Measurements from ENCODE around the gene UFC1.

The UFC1 gene

DNA sequence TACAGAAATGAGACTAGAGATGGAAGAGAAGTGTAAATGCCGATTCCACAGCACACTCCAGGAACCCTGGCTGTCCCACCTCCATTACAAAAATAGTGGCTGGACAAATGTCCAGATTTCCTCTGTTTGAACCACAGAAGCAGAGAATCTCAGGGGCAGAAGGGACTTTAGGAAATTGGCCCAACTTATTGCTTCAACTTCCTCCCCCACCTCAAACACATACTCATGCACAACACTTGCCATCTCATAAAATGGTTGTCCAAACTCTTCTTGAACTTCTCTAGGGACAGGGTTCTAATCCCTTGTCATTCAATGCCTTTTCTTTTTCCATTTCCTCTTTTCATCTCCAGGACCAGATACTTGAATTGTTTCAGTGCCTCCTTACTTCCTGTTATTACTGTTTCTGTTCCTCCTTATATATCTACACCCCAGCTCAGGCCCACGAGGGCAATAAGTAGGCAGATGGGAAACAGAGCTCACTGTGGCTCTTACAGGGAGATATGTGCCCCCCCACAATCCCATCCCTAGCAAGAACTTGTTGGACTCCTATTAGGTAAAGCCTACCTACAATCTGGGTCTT, 32.0 kb downstream of the UFC1 start:
- no peaks in the 10 kb centered on the region for H3K36me3 ChIP-seq (ENCODE audit: insufficient read depth, low read length)
- no peak overlapping the region for H3K9ac ChIP-seq (ENCODE audit: low read depth, low read length)
- H3K4me1 ChIP-seq (ENCODE audit: insufficient read depth, low read length) = peaks cover 3% of the 10 kb centered on the region; the same call in 1 of the 2 replicates
- no peaks in the 10 kb centered on the region for H3K9me3 ChIP-seq (ENCODE audit: control insufficient read depth, insufficient read depth, low read length)

DNA sequence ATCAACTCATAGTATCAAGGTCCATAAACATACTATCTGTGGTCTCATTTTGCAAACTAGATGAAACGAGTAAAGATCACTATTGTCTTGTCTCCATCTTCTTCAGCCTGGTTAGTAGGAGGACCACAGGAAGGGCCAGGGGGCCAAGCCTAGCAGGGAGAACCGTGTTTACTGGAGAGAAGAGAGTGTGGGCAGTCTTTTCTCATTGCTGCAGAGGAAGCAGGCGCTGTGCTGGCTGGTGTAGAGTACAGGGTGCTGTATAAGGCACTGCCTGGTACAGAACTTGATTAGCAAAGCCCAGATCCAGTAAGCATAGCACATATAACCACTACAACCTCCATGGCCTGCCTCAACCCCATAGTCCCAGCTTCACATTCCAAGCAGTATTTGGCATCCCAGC, 33.5 kb downstream of the UFC1 start:
- Histone ChIP-seq H3K4me1 (ENCODE audit: insufficient read depth, low read length) (peaks cover 3% of the 10 kb centered on the region; the same call in 1 of the 2 replicates), H3K9me3 (ENCODE audit: control insufficient read depth, insufficient read depth, low read length) (no peaks in the 10 kb centered on the region), H3K36me3 (ENCODE audit: insufficient read depth, low read length) (no peaks in the 10 kb centered on the region), H3K9ac (ENCODE audit: low read depth, low read length) (no peak overlapping the region)

DNA sequence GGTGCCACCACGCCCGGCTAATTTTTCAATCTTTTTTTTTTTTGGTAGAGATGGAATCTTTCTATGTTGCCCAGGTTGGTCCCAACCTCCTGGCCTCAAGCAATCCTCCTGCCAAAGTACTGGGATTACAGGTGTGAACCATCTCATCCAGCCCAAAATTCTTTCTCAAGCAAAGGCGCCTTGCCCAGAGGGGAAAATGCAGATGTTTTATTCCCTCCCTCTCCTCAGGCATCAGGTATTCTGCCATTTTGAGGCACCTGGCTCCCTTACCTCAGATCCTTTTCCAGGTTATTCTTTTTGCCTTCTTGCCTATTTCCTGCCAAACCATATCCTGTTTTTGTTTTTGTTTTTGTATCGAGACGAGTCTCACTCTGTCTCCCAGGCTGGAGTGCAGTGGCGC, 34.6 kb downstream of the UFC1 start:
- no peaks in the 10 kb centered on the region for H3K9me3 ChIP-seq (ENCODE audit: control insufficient read depth, insufficient read depth, low read length)
- no peak overlapping the region for H3K9ac ChIP-seq (ENCODE audit: low read depth, low read length)
- peaks cover 6% of the 10 kb centered on the region; the same call in 1 of the 2 replicates for H3K4me1 ChIP-seq (ENCODE audit: insufficient read depth, low read length)
- no peaks in the 10 kb centered on the region for H3K36me3 ChIP-seq (ENCODE audit: insufficient read depth, low read length)

DNA sequence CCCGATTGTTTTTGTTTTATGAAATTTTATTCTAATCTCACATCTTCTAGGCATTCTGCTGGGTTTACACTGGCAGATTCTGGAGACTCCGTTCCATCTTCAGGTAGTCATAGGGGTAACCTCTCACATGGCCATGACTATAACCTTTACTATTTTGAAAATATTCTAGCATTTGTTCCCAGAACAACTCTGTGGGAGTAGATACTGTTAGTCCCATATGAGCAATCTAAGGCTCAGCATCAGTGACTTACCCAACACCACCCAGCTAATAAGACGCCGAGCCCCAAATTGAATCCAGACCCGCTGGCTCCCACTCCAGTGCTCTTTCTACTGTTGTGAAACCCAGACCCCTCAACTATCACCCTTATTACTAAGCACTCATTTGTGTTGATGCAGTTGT, 35.3 kb downstream of the UFC1 start:
- Histone ChIP-seq H3K9ac (ENCODE audit: low read depth, low read length) (no peak overlapping the region), H3K9me3 (ENCODE audit: control insufficient read depth, insufficient read depth, low read length) (no peaks in the 10 kb centered on the region), H3K36me3 (ENCODE audit: insufficient read depth, low read length) (no peaks in the 10 kb centered on the region), H3K4me1 (ENCODE audit: insufficient read depth, low read length) (peaks cover 6% of the 10 kb centered on the region; the same call in 1 of the 2 replicates)

DNA sequence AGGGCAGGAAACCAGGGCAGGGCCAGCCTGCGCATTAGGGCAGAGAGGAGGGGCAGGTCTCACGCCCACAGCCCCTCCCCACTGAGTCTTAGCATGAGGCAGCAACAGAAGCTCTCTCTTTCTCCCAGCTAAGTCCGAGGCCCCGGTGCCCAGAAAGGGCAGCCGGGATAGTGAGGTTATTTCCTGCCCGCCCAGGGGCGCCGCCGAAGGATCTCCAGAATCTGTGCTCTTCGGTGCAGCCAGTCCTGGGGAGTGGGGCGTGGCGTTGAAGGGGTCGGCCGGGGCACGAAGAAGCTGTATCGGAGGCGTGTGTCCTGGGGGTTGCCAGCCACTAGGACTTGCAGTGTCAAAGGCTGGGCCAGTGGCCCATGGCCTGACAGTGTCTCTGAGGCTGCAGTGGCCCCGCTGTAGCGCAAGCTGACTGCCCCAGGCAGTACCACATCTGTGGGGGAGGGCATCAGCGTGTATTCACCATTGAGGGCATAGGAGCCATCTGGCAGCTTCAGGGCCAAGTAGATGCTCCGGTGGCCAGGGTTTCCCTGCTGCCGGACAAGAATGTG, 37.3 kb downstream of the UFC1 start:
- H3K9me3 ChIP-seq (ENCODE audit: control insufficient read depth, insufficient read depth, low read length) = no peaks in the 10 kb centered on the region
- H3K36me3 ChIP-seq (ENCODE audit: insufficient read depth, low read length) = peaks cover 4% of the 10 kb centered on the region; the same call in 1 of the 2 replicates
- H3K4me1 ChIP-seq (ENCODE audit: insufficient read depth, low read length) = 0 out of 2 replicates have a peak, but pooled peaks cover 3% of the 10 kb centered on the region
- H3K9ac ChIP-seq (ENCODE audit: low read depth, low read length) = no peak overlapping the region

DNA sequence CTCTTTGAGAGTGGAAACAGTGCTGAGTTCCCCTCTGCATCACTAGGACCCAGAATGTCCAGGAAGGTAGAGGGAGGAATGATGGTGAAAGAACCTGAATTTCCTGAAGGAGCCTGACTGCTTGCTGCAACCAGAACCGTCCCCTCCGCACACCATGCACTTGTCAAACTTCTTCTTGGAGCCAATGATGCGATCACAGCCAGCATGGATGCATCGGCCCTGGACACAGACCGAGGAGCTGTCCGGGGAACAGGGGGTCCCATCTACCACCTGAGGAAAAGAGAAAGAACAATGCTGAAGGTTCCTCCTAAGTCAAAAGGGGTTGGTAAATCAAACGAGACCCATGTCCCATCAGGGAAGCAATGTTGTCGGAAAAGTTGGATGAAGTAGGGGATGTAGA, 38.2 kb downstream of the UFC1 start:
- no peaks in the 10 kb centered on the region for H3K9me3 ChIP-seq (ENCODE audit: control insufficient read depth, insufficient read depth, low read length)
- peaks cover 4% of the 10 kb centered on the region; the same call in 1 of the 2 replicates for H3K36me3 ChIP-seq (ENCODE audit: insufficient read depth, low read length)
- H3K9ac ChIP-seq (ENCODE audit: low read depth, low read length) = no peak overlapping the region
- peaks cover 3% of the 10 kb centered on the region; the same call in 1 of the 2 replicates for H3K4me1 ChIP-seq (ENCODE audit: insufficient read depth, low read length)

DNA sequence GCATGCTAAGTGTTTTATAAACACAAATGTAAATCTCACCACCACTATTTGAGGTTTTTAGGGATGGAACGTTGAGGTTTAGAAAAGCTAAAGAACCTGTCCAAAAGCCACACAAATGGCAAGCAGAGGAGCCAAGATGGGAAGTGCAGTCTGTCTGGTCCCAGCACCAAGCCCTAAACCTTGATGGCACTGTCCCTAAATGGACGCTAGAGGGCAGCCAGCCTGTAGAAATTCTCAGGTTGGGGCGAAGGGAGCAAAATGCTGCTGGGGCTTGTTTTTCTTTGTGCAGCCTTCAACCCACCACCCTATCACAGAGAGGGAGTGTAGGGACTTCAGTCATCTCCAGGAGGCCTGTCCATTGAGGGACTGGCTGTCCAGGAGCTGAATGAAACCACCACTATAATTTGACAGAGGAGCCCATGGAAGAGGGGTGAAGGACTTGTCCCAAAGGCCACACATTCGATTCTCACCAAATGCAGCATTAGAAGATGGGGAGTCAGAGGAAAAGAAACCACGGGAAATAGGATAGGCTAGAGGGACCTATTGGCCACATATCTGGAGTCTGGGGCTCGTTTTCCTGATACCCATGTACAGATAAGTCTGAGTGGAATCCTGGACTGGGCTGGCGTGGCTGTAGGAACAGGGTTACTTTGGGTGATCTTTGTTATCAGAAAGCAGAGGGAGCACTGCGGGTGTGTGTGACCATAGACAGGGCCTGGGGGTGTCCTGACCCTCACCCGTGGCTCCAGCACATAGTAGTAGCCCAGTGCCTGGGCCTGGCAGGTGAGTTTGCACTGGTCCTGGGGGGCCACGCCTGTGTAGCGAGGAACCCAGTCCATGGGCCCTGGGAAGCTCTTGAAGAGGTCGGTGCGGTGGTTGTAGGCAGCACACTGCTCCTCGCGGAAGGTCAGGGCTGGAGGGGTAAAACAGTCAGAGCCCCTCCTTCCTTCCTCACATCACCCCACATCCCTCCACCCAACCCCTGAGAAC, 39.0 kb downstream of the UFC1 start:
- Histone ChIP-seq H3K4me1 (ENCODE audit: insufficient read depth, low read length) (peaks cover 3% of the 10 kb centered on the region; the same call in 1 of the 2 replicates), H3K9ac (ENCODE audit: low read depth, low read length) (no peak overlapping the region), H3K36me3 (ENCODE audit: insufficient read depth, low read length) (peaks cover 4% of the 10 kb centered on the region; the same call in 1 of the 2 replicates), H3K9me3 (ENCODE audit: control insufficient read depth, insufficient read depth, low read length) (no peaks in the 10 kb centered on the region)

DNA sequence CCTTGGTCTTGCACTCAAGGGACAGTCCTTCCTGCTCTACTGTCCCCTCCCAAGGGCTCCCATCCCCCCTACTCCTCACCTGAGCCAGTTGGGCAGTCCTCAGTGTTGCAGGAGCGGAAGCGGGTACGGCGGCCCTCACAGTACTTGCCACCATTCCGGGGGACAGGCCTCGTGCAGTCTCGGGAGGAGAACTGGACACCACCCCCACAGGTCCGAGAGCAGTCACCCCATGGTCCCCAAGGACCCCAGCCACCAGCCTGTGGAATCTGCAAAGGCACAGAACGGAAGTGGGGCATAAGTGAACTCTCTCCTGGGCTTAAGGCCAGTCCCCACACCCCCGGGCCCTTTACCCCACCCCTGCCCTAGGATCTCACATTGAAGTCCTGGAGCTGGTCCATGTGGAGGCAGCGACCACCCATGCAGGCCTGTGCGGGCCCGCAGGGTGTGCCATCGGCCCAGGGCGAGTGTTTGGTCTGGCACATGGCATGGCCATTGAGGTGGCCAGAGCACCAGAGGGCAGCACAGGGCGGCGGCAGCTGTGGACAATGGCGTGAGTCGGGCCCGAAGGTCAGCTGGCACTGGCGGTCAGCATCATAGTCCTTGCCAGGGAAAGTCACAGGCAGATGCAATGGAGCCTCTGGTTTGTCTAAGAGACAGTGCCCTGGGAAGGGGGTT, 39.9 kb downstream of the UFC1 start:
- peaks cover 4% of the 10 kb centered on the region; the same call in 1 of the 2 replicates for H3K36me3 ChIP-seq (ENCODE audit: insufficient read depth, low read length)
- H3K9ac ChIP-seq (ENCODE audit: low read depth, low read length) = no peak overlapping the region
- peaks cover 3% of the 10 kb centered on the region; the same call in 1 of the 2 replicates for H3K4me1 ChIP-seq (ENCODE audit: insufficient read depth, low read length)

DNA sequence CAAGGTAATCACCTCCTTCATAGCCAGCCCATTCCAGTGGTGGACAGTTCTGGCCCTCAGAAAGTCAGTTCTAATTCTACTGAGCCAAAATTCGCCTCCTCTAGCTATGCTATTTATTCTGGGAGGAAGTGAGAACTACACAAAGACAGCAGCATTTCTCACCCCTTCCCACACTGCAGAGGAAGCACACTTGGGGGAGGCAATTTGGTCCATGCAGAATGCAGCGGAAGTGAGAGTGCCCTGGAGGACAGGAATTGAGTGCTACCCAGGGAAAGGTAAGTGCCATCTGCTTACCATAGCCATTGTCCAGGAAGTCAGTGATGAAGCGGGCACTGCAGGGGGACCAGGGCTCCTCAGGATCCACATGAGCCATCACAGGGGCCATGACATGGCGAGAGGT, 41.4 kb downstream of the UFC1 start:
- no peak overlapping the region for H3K9ac ChIP-seq (ENCODE audit: low read depth, low read length)
- no peaks in the 10 kb centered on the region for H3K9me3 ChIP-seq (ENCODE audit: control insufficient read depth, insufficient read depth, low read length)
- peaks cover 4% of the 10 kb centered on the region; the same call in 1 of the 2 replicates for H3K36me3 ChIP-seq (ENCODE audit: insufficient read depth, low read length)
- peaks cover 12% of the 10 kb centered on the region; the same call in 1 of the 2 replicates for H3K4me1 ChIP-seq (ENCODE audit: insufficient read depth, low read length)

More for the DNA sequence above, 39.9 kb downstream of the UFC1 start:
- H3K9me3 ChIP-seq (ENCODE audit: control insufficient read depth, insufficient read depth, low read length) = no peaks in the 10 kb centered on the region

DNA sequence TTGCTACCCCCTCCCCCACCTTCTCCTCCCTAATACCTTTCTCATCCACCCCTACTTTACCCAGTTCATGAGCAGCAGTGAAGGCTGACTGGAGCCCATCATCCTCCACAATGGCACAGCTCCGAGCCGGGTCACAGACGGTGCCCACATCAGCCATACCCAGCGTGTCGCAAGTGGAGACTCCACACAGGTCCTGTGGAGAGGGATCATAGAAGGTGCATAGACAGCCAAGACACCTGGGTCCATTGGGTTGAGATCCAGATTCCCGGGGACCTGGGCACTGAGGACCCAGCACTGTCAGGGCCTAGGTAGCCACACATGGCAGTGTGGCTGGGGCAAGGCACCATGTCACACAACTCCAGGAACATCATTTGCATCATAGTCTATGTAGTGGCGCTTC, 42.3 kb downstream of the UFC1 start:
- Histone ChIP-seq H3K9me3 (ENCODE audit: control insufficient read depth, insufficient read depth, low read length) (no peaks in the 10 kb centered on the region), H3K36me3 (ENCODE audit: insufficient read depth, low read length) (peaks cover 4% of the 10 kb centered on the region; the same call in 1 of the 2 replicates), H3K9ac (ENCODE audit: low read depth, low read length) (no peak overlapping the region), H3K4me1 (ENCODE audit: insufficient read depth, low read length) (peaks cover 20% of the 10 kb centered on the region)

DNA sequence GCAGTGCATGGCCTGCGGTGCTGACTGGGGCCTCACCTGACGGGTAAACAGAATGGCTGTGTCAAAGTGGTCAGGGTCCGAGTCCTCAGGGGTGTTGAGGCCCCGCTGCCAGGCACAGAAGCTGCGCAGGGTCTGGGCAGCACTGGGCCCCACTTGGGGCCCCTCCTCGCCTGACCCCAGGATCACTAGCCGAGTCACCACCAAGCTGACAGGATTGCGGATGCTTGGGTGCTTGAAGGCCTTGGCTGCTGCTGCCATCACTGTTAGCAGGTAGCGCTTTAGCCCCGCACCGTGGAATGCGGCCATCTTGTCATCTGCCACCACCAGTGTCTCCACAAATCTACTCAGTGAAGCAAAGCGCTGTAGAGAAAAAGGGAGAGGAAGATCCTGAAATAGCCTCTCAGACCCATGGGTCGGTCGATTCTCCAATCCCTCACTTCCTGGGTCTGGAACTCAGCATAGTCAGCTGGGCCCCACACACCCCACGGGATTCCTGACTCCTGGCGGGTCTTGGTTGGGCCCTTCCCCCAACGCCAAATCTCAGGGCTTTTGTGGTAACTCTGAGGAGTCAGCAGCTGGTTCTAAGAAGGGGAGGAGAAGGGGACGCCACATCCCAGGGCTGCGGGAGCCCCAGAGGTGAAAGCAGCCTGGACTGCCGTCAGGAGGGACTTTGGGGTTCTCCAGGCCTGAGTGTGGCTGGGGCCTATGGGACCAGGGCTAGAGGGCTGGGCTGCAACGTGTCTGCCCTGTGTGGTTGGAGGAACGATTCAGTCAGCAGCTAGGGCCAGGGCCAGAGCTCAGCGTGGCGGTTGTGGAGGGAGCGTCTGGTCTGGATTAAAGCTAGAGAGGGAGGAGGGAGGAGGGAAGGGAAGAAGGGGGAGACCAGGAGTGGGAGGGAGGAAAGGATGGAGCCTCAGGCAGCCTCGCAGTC, 43.0 kb downstream of the UFC1 start:
- Histone ChIP-seq H3K9ac (ENCODE audit: low read depth, low read length) (peak overlapping the region; percentile 44; the same call in 1 of the 2 replicates), H3K9me3 (ENCODE audit: control insufficient read depth, insufficient read depth, low read length) (no peaks in the 10 kb centered on the region), H3K36me3 (ENCODE audit: insufficient read depth, low read length) (peaks cover 4% of the 10 kb centered on the region; the same call in 1 of the 2 replicates), H3K4me1 (ENCODE audit: insufficient read depth, low read length) (peaks cover 26% of the 10 kb centered on the region)

DNA sequence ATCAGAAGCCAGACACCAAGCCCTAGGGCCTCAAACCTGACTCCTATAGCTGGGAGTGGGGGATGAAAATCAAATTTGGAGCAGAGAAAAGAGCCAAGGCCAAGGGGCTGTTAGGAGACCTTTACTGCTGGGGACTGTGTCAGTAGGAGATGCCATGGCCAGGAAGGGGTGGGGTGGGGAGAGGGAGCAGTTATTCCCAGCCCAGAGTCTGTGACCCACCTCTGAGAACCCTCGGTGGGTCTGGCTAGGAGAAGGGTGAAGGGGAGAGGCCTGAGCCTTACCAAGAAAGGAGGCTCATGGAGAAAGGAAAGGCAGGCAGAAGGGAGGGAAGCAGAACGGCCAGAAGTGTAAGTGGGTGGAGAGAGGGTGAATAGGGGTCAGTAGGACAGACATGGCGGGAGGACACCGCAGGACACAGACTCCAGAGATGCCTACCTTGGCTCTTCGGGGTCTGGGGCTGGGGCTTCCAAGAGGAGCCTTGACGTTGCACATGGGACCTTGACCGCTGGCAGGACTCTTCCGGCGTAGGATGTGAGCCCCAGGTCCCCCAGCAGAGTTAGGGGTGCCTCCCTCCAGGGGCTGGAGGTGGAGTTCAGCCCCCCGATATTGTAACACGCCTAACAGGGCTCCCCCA, 43.9 kb downstream of the UFC1 start:
- peak overlapping the region; percentile 44; the same call in 1 of the 2 replicates for H3K9ac ChIP-seq (ENCODE audit: low read depth, low read length)
- H3K4me1 ChIP-seq (ENCODE audit: insufficient read depth, low read length) = peaks cover 25% of the 10 kb centered on the region
- no peaks in the 10 kb centered on the region for H3K9me3 ChIP-seq (ENCODE audit: control insufficient read depth, insufficient read depth, low read length)
- peaks cover 4% of the 10 kb centered on the region; the same call in 1 of the 2 replicates for H3K36me3 ChIP-seq (ENCODE audit: insufficient read depth, low read length)
